ENCODE results near the gene KSR1.

KSR1 gene

GRCh38 chr17:27597783-27598320, 141.6 kb downstream of the KSR1 start:
- DNase-seq, result no peak

- no peak for DNase-seq
Measured at GRCh38 chr17:27598337-27599050, 142.2 kb downstream of the KSR1 start.

GRCh38 chr17:27600471-27600870, 144.2 kb downstream of the KSR1 start:
- no peak for DNase-seq

- peak; percentile 56 for DNase-seq
Measured at GRCh38 chr17:27601069-27601974, 145.1 kb downstream of the KSR1 start.

- no peak for DNase-seq
Measured at GRCh38 chr17:27601975-27602302, 145.7 kb downstream of the KSR1 start.

GRCh38 chr17:27602721-27603420, 146.6 kb downstream of the KSR1 start:
- peak; percentile 27 for DNase-seq

- no peak for DNase-seq
Measured at GRCh38 chr17:27603421-27603770, 147.1 kb downstream of the KSR1 start.

GRCh38 chr17:27603880-27604794, 147.9 kb downstream of the KSR1 start:
- DNase-seq, result no peak

- no peak for DNase-seq
Measured at GRCh38 chr17:27605409-27605808, 149.2 kb downstream of the KSR1 start.

GRCh38 chr17:27607521-27608091, 151.4 kb downstream of the KSR1 start:
- DNase-seq, result no peak

GRCh38 chr17:27608328-27609230, 152.3 kb downstream of the KSR1 start:
- no peak for DNase-seq

GRCh38 chr17:27609611-27610303, 153.5 kb downstream of the KSR1 start:
- DNase-seq, result no peak

- no peak for DNase-seq
Measured at GRCh38 chr17:27610304-27610677, 154.0 kb downstream of the KSR1 start.

GRCh38 chr17:27612160-27612770, 156.0 kb downstream of the KSR1 start:
- no peak for DNase-seq

GRCh38 chr17:27613433-27613832, 157.2 kb downstream of the KSR1 start:
- no peak for DNase-seq

GRCh38 chr17:27615121-27615520, 158.9 kb downstream of the KSR1 start:
- DNase-seq, result no peak

GRCh38 chr17:27616414-27616813, 160.2 kb downstream of the KSR1 start:
- DNase-seq, result no peak

- no peak for DNase-seq
Measured at GRCh38 chr17:27618417-27618816, 162.2 kb downstream of the KSR1 start.

GRCh38 chr17:27620721-27621120, 164.5 kb downstream of the KSR1 start:
- DNase-seq, result no peak

- no peak for DNase-seq
Measured at GRCh38 chr17:27621536-27621935, 165.3 kb downstream of the KSR1 start.
